ENCODE data around the gene JAG2.

JAG2 gene

DNA sequence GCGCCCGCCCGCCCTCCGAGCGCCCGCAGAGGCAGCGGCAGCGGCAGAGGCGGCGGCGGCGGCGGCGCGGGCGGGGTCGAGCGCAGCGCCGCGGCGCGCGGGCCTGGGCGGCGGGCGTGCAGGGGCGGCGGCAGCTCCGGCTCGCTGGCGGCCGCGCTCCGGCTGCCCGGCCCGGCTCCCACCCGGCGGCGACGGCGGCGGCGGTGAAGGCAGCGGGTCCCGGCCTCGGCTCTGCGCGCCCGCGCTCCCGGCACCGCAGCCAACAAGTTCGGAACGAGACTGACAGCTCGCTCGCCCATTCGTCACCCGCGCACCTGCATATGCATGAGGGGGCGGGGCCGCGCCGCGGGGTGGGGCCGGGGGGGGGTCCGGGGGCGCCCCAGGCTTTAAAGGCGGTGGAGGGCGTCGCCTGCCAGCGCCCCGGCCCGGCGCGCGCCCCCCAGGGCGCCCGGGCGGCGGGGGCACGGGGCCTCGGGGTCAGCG, at the start of gene JAG2:
TSS of gene JAG2 (minus strand) at position 281 of the 483 bp plus-strand sequence. CDS start 356 bp downstream, outside the sequence.
- no peak within 1 kb of the TSS; the same call in 1 of the 2 replicates for H3K4me3 ChIP-seq (ENCODE audit: low read depth, low read length)
- TF ChIP-seq CTCF (IDR thresholded peaks at IDR 0.05; ENCODE audit: low read depth, low read length, missing control alignments) = no peak
- no peak for DNase-seq (ENCODE audit: low read depth)

DNA sequence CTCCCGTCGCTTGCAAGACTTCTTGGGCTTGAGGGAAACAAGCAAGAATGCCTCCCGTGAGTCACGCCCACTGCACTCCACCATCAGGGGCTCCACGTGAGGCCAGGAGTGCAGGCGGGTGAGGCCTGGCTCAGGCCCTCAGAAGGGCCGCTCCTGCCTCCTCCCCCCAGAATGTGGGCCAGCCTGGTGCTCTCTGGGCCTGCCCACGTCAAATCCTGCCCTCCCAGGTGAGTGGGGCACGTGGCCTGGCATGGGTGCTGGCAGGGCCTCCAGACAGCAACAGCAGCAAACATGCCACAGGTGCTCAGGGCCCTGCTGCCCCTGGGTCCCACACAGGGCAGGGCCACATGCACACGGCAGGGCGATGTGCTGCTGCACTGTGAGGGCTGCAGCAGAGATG, 49.2 kb upstream of the JAG2 start:
- H3K4me3 ChIP-seq (ENCODE audit: low read depth, low read length) = no peak overlapping the region
- no peak for DNase-seq (ENCODE audit: low read depth)
- TF ChIP-seq CTCF (IDR thresholded peaks at IDR 0.05; ENCODE audit: low read depth, low read length, missing control alignments) = no peak

GRCh38 chr14:105216490-105217247, 48.1 kb upstream of the JAG2 start:
- TF ChIP-seq CTCF (IDR thresholded peaks at IDR 0.05; ENCODE audit: low read depth, low read length, missing control alignments) = no peak
- no peak overlapping the region for H3K4me3 ChIP-seq (ENCODE audit: low read depth, low read length)
- no peak for DNase-seq (ENCODE audit: low read depth)

- DNase-seq (ENCODE audit: low read depth) = no peak
- H3K4me3 ChIP-seq (ENCODE audit: low read depth, low read length) = no peak overlapping the region
- no peak for TF ChIP-seq CTCF (IDR thresholded peaks at IDR 0.05; ENCODE audit: low read depth, low read length, missing control alignments)
Measured at GRCh38 chr14:105215602-105216001, 47.0 kb upstream of the JAG2 start.

GRCh38 chr14:105214324-105214915, 45.8 kb upstream of the JAG2 start:
- no peak overlapping the region for H3K4me3 ChIP-seq (ENCODE audit: low read depth, low read length)
- no peak for DNase-seq (ENCODE audit: low read depth)

GRCh38 chr14:105213361-105213760, 44.8 kb upstream of the JAG2 start:
- no peak for TF ChIP-seq CTCF (IDR thresholded peaks at IDR 0.05; ENCODE audit: low read depth, low read length, missing control alignments)
- DNase-seq (ENCODE audit: low read depth) = no peak
- H3K4me3 ChIP-seq (ENCODE audit: low read depth, low read length) = no peak overlapping the region

More at GRCh38 chr14:105214324-105214915, 45.8 kb upstream of the JAG2 start:
- TF ChIP-seq CTCF (IDR thresholded peaks at IDR 0.05; ENCODE audit: low read depth, low read length, missing control alignments) = no peak

Measured in GM12864 (cell line).